ENCODE results near the gene DNAJB11. TPM values are rescaled to one million over a fixed set of nuclear protein-coding genes. Genes with fewer than 3 reads are reported as not detected.

The DNAJB11 gene
- total RNA-seq, 4 donors from 2014 or later: 19.5 to 40.0 (median 33.5) TPM

DNA sequence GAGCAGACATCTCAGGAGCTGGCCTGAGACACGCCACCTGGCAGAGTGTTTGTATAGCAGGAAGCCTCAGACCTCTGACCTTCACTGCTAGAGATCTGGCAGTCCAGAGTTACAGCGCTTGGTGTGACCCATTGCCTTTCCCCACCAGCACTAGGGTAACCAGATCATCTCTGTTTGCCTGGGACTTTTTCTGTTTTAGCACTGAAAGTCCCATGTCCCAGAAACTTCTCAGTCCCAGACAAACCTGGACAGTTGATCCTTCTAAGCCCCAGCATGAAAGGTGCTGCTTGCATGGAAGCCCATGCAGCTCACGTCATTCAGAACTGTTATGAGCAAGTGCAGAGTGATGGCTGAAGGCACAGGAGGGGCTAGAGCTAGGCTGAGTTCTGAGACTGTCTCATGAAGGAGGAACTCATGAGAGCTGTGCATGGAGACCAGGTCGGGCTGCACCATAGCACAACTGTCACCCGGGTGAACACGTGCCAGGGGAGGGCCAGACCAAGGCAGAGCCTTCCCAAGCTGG lies 24.1 kb downstream of the DNAJB11 start:
- H3K4me3 ChIP-seq: no peak overlapping the region
- no peaks in the 10 kb centered on the region for H3K36me3 ChIP-seq
- H3K9me3 ChIP-seq: no peaks in the 10 kb centered on the region
- WGBS, 2 donors (ENCODE audit: low coverage in 1 of 2): 68% methylated on average over 5 of the region's 6 CpGs; no CpG with 5 or more reads in 1 of the 2 donors
- H3K27ac ChIP-seq: no peak overlapping the region
- no peak for ATAC-seq
- H3K4me1 ChIP-seq: no peaks in the 10 kb centered on the region
- TF ChIP-seq POLR2AphosphoS5 (IDR thresholded peaks at IDR 0.05): no peak
- TF ChIP-seq, protein P1, sequence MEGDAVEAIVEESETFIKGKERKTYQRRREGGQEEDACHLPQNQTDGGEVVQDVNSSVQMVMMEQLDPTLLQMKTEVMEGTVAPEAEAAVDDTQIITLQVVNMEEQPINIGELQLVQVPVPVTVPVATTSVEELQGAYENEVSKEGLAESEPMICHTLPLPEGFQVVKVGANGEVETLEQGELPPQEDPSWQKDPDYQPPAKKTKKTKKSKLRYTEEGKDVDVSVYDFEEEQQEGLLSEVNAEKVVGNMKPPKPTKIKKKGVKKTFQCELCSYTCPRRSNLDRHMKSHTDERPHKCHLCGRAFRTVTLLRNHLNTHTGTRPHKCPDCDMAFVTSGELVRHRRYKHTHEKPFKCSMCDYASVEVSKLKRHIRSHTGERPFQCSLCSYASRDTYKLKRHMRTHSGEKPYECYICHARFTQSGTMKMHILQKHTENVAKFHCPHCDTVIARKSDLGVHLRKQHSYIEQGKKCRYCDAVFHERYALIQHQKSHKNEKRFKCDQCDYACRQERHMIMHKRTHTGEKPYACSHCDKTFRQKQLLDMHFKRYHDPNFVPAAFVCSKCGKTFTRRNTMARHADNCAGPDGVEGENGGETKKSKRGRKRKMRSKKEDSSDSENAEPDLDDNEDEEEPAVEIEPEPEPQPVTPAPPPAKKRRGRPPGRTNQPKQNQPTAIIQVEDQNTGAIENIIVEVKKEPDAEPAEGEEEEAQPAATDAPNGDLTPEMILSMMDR (IDR thresholded peaks at IDR 0.05): no peak
- no peak for TF ChIP-seq POLR2A (IDR thresholded peaks at IDR 0.05)
- no peak for TF ChIP-seq EP300 (IDR thresholded peaks at IDR 0.05)
- peaks cover 8% of the 10 kb centered on the region for H3K27me3 ChIP-seq

GRCh38 chr3:186596568-186597287 lies 26.2 kb downstream of the DNAJB11 start:
- Histone ChIP-seq H3K27ac (no peak overlapping the region), H3K36me3 (no peaks in the 10 kb centered on the region), H3K9me3 (no peaks in the 10 kb centered on the region), H3K4me3 (no peak overlapping the region), H3K4me1 (no peaks in the 10 kb centered on the region), H3K27me3 (no peaks in the 10 kb centered on the region)
- TF ChIP-seq EP300 (IDR thresholded peaks at IDR 0.05): no peak
- TF ChIP-seq, protein P1 (IDR thresholded peaks at IDR 0.05): no peak
- no peak for TF ChIP-seq POLR2AphosphoS5 (IDR thresholded peaks at IDR 0.05)
- no peak for TF ChIP-seq POLR2A (IDR thresholded peaks at IDR 0.05)
- 42 to 74% methylated on average over 16 of the region's 17 CpGs for WGBS, 2 donors (ENCODE audit: low coverage in 1 of 2)
- ATAC-seq: no peak

DNA sequence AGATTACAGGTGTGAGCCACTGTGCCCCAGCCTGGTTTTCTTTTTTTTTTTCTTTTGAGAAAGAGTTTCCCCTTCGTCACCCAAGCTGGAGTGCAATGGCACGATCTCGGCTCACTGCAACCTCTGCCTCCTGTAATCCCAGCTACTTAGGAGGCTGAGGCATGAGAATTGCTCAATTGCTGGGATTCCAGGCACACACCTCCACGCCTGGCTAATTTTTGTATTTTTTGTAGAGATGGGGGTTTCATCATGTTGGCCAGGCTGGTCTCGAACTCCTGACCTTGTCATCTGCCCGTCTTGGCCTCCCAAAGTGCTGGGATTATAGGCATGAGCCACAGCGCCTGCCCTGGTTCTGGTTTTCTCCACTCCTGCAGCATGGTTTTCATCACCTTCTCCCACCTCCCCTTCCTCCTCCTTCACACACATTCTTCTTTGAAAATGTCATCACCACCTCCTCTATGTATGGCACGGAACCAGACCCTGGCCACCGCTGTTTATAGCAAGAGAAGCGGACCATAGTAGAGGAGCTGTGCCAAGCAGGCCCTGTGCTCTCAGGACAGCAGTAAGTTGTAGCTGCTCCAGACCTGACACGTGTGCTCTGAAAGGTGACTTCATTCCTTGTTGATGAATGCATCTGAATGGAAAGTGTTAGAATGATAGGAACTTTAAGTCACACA lies 27.7 kb downstream of the DNAJB11 start:
- no peak for ATAC-seq
- no peaks in the 10 kb centered on the region for H3K27me3 ChIP-seq
- H3K4me1 ChIP-seq: no peaks in the 10 kb centered on the region
- H3K36me3 ChIP-seq: no peaks in the 10 kb centered on the region
- no peaks in the 10 kb centered on the region for H3K9me3 ChIP-seq
- TF ChIP-seq POLR2AphosphoS5 (IDR thresholded peaks at IDR 0.05) (no peak), POLR2A (IDR thresholded peaks at IDR 0.05) (no peak), EP300 (IDR thresholded peaks at IDR 0.05) (no peak)
- TF ChIP-seq, protein P1 (IDR thresholded peaks at IDR 0.05): no peak
- H3K4me3 ChIP-seq: no peak overlapping the region
- WGBS, 2 donors (ENCODE audit: low coverage in 1 of 2): 38 to 58% methylated on average over 7 to 10 of the region's 11 CpGs
- no peak overlapping the region for H3K27ac ChIP-seq

GRCh38 chr3:186598794-186599141 lies 28.2 kb downstream of the DNAJB11 start:
- 38 to 78% methylated on average over 1 to 3 of the region's 4 CpGs for WGBS, 2 donors (ENCODE audit: low coverage in 1 of 2)
- no peak for ATAC-seq
- Histone ChIP-seq H3K9me3 (no peaks in the 10 kb centered on the region), H3K27ac (no peak overlapping the region), H3K27me3 (no peaks in the 10 kb centered on the region), H3K4me3 (no peak overlapping the region), H3K36me3 (no peaks in the 10 kb centered on the region), H3K4me1 (no peaks in the 10 kb centered on the region)
- TF ChIP-seq POLR2AphosphoS5 (IDR thresholded peaks at IDR 0.05) (no peak), POLR2A (IDR thresholded peaks at IDR 0.05) (no peak), EP300 (IDR thresholded peaks at IDR 0.05) (no peak)
- TF ChIP-seq, protein P1 (IDR thresholded peaks at IDR 0.05): no peak
